SH-SY5Y (cell line): ENCODE measurements around the gene WBP1L.

Source experiments
- GATA2 ChIP-seq: IDR thresholded peaks from 2 replicates; pipeline ENCODE4 v1.6.1; 2011; ENCODE audit warnings: mild to moderate bottlenecking, low read depth, low read length
- GATA3 ChIP-seq: IDR thresholded peaks from 2 replicates; pipeline ENCODE4 v1.6.1; 2011; ENCODE audit warnings: low read depth, mild to moderate bottlenecking, low read length, moderate library complexity

DNA sequence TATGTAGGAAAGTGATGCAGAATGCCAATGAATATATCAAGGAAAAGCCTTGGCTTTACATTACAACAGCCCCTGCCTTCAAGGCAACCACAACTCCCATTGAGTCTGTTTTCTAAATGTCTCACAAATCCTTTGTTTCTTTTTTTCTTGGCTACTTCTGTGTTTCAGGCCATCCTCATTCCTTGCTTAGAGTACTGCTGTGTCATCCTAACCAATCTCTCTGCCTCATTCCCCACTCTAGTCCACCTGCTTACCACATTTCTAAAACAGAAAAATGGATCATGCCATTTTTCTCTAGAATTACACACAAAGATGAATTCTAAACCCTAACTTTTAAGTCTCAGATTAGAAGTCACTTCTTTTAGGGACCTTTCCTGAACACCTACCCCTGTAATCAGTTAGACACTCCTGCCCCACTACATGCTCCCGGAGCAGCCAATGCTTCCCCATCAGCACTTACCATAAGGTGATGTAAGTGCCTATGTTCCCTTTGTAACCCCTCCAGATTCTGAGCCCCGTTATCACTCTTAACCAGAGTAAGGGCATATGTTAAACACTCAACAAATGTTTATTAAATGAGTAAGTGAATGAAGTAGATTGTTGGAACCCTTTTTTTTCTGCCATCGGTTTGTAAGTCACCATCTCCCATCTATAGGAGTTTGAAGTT lies 113.1 kb downstream of the WBP1L start:
- TF ChIP-seq GATA2 (no peak), GATA3 (no peak)
